Osteoblast (primary cell): ENCODE measurements around the gene CST9. TPM values are rescaled to one million over a fixed set of nuclear protein-coding genes. Genes with fewer than 3 reads are reported as not detected.

ENCODE experiments used
- DNase-seq: peaks from one replicate; pipeline ENCODE4 v3.0.0; 2011; ENCODE audit warnings: low spot score, mixed read lengths; ENCODE audit not compliant: insufficient read length; ENCODE audit errors: missing footprints
- H2AFZ ChIP-seq: 2 replicates; pipeline ENCODE4 v1.6.0; 2011; ENCODE audit warnings: mild to moderate bottlenecking, low read length
- H3K27ac ChIP-seq: 2 replicates; pipeline ENCODE4 v1.5.1; 2011; ENCODE audit warnings: mild to moderate bottlenecking, low read depth, low read length, moderate library complexity
- H3K27me3 ChIP-seq: 2 replicates; pipeline ENCODE4 v1.6.0; 2012; ENCODE audit warnings: mild to moderate bottlenecking, control low read depth, inconsistent platforms, low read length, moderate library complexity; ENCODE audit not compliant: insufficient read depth
- H3K36me3 ChIP-seq: 2 replicates; pipeline ENCODE4 v1.5.1; 2011; ENCODE audit warnings: mild to moderate bottlenecking, low read length, control low read depth, moderate library complexity; ENCODE audit not compliant: insufficient read depth
- H3K4me1 ChIP-seq: 2 replicates; pipeline ENCODE4 v1.5.1; 2011; ENCODE audit warnings: mild to moderate bottlenecking, low read length, control low read depth, moderate library complexity; ENCODE audit not compliant: insufficient read depth
- H3K4me2 ChIP-seq: 2 replicates; pipeline ENCODE4 v1.6.0; 2011; ENCODE audit warnings: mild to moderate bottlenecking, low read length; ENCODE audit not compliant: insufficient read depth
- H3K4me3 ChIP-seq: fragments of 200-600 bp; sonication (generic); 3 replicates; pipeline ENCODE4 v1.5.1; 2012; ENCODE audit warnings: mild to moderate bottlenecking, low read length, inconsistent platforms; ENCODE audit not compliant: insufficient read depth
- H3K79me2 ChIP-seq: 2 replicates; pipeline ENCODE4 v1.6.0; 2012; ENCODE audit warnings: mild to moderate bottlenecking, low read length, control low read depth, inconsistent platforms; ENCODE audit not compliant: insufficient read depth
- H3K9me3 ChIP-seq: 2 replicates; pipeline ENCODE4 v1.5.1; 2011; ENCODE audit warnings: low read depth, low read length, control low read depth
- H4K20me1 ChIP-seq: 2 replicates; pipeline ENCODE4 v1.6.0; 2012; ENCODE audit warnings: mild to moderate bottlenecking, low read length, control low read depth; ENCODE audit not compliant: insufficient read depth
- CTCF ChIP-seq: IDR thresholded peaks from 2 replicates; pipeline ENCODE4 v1.5.1; 2011; ENCODE audit warnings: mild to moderate bottlenecking, low read depth, low read length, moderate library complexity; ENCODE audit errors: extremely low read depth
- total RNA-seq: library from RNA; depleted of rRNA; stranded (reverse); fragments of >200 nt; gene quantifications from 2 replicates; pipeline ENCODE4 v1.2.3, GENCODE V29; 2012

CST9 gene
- total RNA-seq, 1 donor: not detected

GRCh38 chr20:23653400-23653938 is 47.8 kb upstream of the CST9 start:
- H3K4me2 ChIP-seq: no peak overlapping the region
- no peaks in the 10 kb centered on the region for H3K27me3 ChIP-seq
- H2AFZ ChIP-seq: no peak overlapping the region
- H3K27ac ChIP-seq: no peak overlapping the region
- no peak for TF ChIP-seq CTCF
- H3K36me3 ChIP-seq: no peaks in the 10 kb centered on the region
- H3K79me2 ChIP-seq: no peaks in the 10 kb centered on the region
- H3K9me3 ChIP-seq: no peaks in the 10 kb centered on the region
- no peak for DNase-seq
- peaks cover 6% of the 10 kb centered on the region for H3K4me1 ChIP-seq
- H3K4me3 ChIP-seq: no peak overlapping the region
- no peaks in the 10 kb centered on the region for H4K20me1 ChIP-seq

- H3K27me3 ChIP-seq: no peaks in the 10 kb centered on the region
- TF ChIP-seq CTCF: no peak
- H2AFZ ChIP-seq: no peak overlapping the region
- no peaks in the 10 kb centered on the region for H4K20me1 ChIP-seq
- DNase-seq: no peak
- H3K4me3 ChIP-seq: no peak overlapping the region
- H3K79me2 ChIP-seq: no peaks in the 10 kb centered on the region
- no peaks in the 10 kb centered on the region for H3K36me3 ChIP-seq
- no peaks in the 10 kb centered on the region for H3K9me3 ChIP-seq
- H3K4me1 ChIP-seq: peaks cover 6% of the 10 kb centered on the region
- H3K27ac ChIP-seq: no peak overlapping the region
- H3K4me2 ChIP-seq: no peak overlapping the region
Observed at GRCh38 chr20:23652926-23653325, 47.2 kb upstream of the CST9 start.

GRCh38 chr20:23652371-23652770 is 46.7 kb upstream of the CST9 start:
- TF ChIP-seq CTCF: no peak
- Histone ChIP-seq H2AFZ (no peak overlapping the region), H4K20me1 (no peaks in the 10 kb centered on the region), H3K4me1 (peaks cover 6% of the 10 kb centered on the region), H3K79me2 (no peaks in the 10 kb centered on the region), H3K27me3 (no peaks in the 10 kb centered on the region), H3K4me2 (no peak overlapping the region), H3K4me3 (no peak overlapping the region), H3K36me3 (no peaks in the 10 kb centered on the region), H3K27ac (no peak overlapping the region), H3K9me3 (no peaks in the 10 kb centered on the region)
- peak; percentile 92 for DNase-seq

- Histone ChIP-seq H3K79me2 (no peaks in the 10 kb centered on the region), H4K20me1 (no peaks in the 10 kb centered on the region), H3K27me3 (no peaks in the 10 kb centered on the region), H3K27ac (no peak overlapping the region), H3K4me2 (no peak overlapping the region), H3K9me3 (no peaks in the 10 kb centered on the region), H3K4me3 (no peak overlapping the region), H3K4me1 (peaks cover 6% of the 10 kb centered on the region), H3K36me3 (no peaks in the 10 kb centered on the region), H2AFZ (no peak overlapping the region)
- no peak for TF ChIP-seq CTCF
- DNase-seq: no peak
Observed at GRCh38 chr20:23651117-23651516, 45.4 kb upstream of the CST9 start.
